GM18519 (cell line): ENCODE data around the gene SLC4A7.

Experiments used
- ATAC-seq: cut with Tn5 transposase; IDR thresholded peaks from one replicate; pipeline ENCODE4 v1.9.1; 2021; ENCODE audit warnings: mild to moderate bottlenecking, moderate library complexity; ENCODE audit not compliant: unreplicated experiment, low FRiP score

The SLC4A7 gene

DNA sequence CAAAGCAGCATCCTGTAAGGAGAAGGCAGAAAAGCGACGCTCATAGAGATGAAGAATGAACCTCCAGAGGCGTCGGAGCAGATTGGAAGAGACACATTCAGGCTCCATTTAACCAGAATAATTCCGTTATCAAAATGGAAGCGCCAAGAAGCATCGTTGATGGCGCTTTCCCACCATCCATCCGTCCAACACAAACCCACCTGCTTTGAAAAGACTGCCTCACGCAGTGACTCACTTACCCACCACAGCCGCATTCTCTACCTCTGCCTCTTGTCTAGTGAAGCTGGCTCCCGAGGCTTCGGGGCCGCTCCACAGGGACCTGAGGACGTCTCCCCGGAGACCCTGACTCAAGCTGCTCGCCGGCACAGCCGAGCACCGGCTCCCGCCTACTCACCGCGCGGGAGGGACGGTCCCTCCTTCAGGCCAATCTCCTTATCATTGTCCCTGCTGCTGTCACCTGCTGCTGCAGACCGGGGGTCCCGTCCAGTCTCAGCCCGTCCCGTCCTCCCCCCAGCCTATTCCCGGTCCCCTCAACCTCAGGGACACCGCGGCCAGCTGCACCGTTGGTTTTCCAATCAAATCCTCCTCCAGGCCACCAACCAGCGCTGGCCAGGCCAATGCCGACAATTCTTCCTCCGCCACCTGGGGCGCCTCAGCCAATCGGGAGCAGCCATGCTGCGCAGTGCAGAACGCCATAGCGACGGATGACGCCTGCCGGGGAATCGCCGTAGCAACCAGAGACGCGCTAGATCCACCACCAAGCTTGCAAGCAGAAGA, 115.2 kb downstream of the SLC4A7 start, which contains the start of gene NEK10:
TSS of gene NEK10 (minus strand) at position 553 of the 777 bp plus-strand sequence. CDS start 16,501 bp downstream, outside the sequence.
- ATAC-seq: peak; percentile 100

DNA sequence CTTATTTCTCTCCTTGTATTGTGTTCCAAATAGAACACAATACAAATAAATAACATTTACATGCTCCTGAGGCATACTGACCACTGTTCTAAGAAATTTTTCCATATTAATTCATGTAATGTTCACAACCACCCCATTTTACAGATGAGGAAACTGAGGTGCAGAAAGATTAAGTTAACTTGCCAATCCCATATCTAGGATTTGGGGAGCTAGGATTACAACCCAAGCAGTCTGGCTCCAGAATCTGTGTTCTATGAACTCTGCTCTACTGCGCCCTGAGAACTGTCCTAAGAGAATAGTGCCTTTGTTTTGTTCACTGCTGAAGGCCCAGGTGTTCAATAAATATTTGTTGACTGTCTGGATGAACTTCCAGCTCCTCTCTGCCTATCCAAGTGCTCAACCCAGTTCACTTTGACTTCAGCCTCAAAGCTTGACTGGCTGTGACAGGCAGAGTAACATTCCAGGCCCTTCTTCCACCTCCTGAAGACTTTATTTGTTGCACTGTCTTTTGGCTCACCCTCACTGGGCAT, 118.1 kb downstream of the SLC4A7 start:
- ATAC-seq: no peak

DNA sequence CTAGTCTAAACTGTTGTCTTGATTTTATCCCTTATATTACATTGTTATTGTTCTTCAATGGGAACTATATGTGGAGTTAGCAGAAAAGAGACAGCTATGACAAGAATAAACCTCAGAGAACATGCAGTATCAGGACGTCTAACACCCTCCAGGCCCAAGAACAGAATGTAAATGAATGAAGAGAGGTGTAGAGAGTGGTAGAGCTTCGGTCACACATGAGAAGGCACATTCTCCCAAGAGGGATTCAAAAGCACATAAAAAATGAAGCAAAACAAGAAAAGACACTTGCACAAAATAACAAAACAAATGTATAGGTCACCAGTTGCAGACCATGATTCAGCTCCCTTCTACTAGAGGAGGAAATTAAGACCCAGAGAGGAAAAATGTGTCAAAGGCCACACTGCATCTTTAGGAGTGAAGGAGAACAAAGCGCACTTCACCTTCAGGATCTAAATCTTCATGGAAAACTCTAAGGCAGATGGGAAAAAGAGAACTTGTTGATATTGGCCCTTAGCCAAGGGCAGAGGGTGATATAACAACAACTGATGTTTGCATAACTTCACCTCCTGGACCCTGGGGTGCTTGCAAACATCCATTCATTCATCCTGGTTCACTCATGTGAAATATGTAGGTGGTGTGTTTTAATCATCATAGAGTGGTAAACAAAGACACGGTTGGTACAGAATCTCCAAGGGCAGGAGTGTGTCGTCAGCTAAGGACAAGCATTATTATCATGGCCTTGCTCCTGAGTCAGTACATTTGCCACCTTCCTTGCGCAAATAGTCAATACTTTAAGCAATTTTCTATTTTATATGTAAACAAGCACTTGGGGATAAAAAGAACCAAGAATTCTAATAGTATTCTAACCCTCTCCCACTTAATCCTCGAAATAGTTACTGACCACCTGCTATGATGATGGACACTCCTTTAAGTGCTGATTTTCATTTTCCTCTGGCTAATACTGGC, 123.8 kb downstream of the SLC4A7 start:
- ATAC-seq: no peak

DNA sequence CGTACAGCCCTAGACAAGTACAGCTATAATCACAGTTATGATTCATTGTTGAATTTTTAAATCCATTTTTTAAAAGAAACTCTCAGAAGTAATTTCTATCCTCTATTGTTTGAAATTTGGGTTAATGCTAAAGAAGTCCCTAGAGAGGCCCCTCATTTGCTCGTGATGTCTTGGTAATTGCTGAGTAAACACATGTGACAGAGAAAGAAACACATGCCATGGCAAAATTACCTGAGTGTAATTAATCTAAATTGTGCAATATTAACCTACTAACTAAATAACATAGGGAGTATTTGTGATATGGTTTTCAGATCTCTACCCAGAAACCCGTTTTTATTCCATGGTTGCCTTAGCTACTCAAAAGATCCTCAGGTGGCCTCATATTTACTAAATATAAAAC, 125.8 kb downstream of the SLC4A7 start:
- ATAC-seq: no peak

DNA sequence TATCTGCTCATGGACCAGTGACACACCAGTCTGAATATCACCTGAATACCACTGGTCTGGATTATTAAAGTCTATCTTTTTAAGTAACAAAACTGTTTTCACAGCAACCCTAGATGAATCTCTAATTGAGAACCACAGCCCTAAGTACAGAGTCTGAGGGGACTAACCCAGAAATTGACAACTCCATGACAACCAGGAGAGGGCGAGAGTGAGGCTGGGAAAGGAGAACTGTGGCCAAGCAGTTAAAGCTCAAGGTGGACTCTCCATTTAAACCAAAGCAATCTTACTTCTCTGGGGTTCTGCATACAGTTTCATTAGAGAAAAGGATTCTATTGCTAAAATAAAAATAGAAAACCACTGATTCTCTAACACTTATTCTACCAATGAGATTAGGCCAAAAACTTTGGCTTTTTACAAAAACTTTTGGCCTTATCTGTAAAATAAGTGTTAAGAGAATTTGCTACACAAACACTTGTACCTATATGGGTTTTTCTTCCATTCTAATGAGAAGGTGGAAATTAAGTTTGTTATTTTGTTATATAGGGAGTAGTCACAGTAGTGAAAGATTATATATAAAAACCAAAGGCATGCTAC, 126.4 kb downstream of the SLC4A7 start:
- peak; percentile 92 for ATAC-seq

DNA sequence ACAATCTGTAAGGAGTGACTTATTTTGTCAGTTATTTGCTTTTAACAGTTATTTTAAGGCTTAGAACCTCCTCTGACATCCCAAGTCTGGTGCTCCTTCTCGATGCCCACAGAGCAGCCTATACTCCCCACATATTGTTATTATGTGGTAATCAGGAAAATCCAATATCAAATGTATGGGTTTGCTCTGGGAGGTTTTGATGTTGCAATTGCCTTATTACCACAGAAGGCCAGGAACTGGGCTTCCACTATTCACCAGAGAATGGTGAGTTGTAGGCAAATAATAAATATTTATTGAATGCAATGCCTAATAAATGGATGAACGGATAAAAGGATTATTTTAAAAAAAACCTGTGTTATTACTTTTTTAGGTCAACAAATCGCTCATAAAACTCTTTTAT, 127.2 kb downstream of the SLC4A7 start:
- no peak for ATAC-seq

DNA sequence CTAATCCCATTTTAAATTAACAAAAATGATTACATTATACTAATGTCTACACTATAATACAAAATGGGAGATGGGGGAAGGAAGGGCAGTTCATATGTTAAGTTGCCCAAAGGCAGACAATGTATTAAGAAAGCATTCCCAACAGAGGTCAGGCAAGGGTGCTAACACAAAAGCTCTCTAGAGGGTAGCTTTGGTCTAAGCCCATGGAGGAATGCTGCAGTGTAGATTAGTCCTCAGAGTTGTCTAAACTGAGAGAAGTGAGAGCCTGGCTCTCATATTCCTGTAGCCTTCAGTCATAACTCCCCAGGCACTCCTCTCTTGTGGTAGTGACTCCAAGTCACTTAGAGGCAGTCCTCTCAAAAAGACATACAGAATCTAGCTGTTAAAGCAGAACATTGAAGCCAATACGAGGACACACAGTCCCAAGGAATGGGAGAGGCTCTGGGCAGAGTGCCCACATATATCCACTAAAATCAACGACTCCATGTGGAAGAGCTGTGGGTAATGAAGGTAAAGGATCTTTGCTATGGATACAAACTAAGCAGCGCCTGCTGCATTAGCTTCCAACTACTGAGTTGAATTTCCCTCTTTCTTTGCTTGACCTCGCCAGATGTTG, 129.5 kb downstream of the SLC4A7 start:
- ATAC-seq: no peak

DNA sequence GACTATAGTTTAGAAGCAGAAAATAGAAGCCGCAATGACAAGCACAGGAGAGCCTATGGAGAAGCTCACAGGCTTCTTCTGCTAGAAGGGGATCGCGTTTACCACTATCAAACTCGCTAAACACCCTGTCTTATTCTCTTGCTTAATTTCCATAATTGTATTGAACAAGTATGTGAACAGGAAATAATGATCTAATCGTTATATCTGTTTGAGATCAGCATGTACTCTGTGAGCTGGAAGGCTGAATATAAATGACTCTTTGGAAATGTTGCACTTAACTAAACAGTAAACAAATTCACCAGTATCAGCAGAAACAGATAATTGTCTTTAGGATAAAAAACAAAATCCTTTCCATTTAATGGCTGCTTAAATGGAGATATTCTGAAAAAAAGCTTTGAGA, 130.0 kb downstream of the SLC4A7 start:
- no peak for ATAC-seq

DNA sequence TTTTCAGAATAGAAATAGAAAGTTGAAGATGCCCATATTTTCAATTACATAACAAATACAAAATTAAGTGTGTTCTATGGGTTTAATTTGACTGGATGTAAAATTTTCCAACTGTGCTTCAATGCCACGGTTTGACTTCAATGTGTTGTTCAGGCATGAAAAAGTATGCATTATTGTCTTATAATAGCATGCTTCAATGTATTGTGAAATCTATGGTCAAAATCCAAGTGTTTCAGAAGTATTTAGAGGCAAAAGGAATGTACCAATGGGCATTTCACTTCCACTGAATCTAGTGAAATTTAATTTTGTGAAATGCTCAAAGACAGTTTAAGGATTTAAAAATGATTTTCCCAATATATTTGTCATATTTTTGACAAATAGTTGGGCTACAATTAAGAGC, 131.0 kb downstream of the SLC4A7 start:
- ATAC-seq: no peak

DNA sequence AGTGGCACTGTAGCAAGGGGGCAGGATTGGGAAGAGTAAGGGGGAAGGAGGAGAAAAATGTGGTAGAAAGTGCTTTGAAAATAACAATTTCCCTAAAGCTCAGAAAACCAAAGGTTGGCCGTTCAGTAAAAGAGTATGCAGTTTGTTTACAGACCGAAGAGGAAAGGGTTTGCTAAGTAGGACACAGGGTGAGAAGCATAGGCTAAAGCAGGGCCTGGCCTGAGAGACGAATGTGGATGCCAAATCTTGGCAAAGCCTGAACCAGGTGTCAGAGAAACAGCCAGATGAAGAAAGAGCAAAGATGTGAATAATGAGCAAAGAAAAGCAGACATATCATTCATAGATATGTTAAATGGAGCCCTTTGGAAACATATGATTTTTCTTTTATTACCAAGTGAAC, 132.1 kb downstream of the SLC4A7 start:
- ATAC-seq: no peak

DNA sequence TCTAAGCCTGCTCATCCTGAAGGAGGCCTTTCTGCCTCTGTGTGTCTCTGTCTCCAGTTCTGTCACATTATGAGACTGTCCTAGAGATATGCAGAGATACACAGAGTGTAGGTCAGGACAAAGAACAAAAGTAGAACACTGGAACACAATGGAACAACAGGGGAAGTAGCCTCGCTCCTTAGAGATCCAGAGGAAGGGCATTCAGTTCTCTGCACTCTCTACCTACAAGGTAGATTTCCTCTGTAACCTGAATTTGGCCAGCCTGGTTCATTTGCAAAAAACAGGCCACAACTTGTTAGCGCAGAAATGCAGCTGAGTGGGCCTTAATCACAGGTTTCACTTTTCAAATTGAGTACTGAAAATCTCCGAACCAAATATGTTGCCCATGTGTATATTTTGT, 134.4 kb downstream of the SLC4A7 start:
- no peak for ATAC-seq

DNA sequence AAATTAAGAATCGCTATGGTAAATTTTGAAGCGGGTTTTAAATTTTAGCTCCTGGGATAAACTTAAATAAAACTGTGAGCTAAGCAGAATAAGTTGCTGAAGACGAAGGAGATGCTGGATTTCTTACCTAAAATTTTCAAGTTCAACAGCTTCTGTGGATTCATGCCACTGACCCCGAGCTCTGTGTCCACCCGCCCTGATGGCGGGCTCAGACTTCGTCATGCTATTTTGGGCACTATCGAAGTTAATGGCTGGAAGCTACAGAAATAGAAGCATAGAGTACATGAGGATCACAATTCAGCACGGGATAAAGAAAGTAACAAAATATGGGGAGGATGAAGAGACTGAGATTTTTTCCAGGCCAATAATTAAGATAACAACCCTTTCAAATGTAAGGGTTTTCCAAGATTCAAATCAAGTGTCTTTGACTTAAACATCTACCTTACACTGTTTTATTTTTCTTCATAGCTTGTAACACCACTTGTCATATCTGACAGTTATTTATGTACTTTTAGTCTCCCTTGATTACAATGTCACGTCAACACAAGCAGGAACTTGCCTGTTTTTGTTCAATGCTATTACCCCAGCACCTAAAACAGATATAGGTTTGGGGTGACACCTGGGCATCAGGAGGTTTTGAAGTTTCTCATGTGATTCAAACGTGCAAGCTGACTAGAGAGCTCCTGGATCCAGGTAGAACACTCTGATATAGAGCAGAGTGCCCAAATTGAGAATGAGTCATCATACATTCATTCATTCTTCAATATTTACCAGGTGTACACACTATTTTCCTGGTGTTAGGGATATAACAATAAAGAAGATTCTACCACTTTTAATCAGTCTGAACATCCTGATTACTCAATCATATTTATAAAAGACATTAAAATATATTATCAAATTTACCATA, 138.0 kb downstream of the SLC4A7 start:
- ATAC-seq: no peak

DNA sequence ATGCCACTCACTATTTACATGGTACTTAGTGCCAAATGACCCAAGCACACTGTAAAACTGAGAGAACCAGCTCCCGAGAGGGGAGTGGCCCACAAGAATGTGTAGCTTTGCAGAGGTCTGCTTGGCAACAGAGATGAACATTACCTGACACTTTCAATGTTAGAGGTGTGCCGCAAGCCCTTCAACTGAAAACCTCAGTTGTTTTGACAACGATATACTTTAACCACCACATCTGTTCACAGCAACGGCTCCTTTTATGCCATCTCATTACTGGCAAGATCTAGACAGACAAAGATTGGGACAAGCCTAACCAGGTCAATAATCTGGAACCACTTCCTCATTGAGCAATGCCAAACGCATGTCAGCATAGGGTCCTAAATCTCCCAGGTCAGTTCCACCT, 138.7 kb downstream of the SLC4A7 start:
- ATAC-seq: no peak

DNA sequence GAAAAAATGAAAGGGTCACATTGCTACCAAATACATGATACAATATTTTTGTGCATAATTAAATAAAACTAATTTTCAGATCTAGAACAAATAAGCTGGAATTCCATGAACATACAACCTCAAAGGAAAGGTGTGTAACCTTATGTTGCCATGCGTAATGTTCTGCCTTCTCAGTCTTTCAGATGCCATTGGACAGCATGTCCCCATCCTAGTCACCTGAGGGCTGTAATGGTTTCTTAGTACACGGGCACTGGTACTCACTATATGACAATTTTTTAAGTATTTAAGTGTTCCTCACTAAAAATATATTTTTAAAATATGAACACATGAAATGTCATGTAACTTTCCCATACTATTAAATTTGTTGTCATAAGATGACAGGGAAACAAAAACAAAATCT, 139.1 kb downstream of the SLC4A7 start:
- no peak for ATAC-seq

DNA sequence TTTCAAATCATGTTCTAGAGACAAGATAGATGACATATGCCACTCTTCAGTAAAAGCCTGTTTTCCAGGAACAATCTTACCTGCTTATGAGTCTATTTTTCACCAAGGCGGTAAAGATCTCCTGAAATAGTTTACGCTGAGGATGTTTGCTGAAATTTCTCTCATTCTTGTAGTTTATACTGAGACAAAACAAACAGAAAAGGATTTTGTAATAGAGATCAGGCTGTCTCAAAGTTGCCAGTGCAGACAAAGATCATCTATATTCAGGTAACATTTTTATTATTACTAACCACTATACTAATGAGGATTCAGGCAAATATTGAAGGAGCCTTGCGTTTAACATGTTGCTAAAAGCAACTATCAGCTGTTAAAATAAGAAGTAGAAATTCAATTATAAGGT, 140.0 kb downstream of the SLC4A7 start:
- no peak for ATAC-seq

DNA sequence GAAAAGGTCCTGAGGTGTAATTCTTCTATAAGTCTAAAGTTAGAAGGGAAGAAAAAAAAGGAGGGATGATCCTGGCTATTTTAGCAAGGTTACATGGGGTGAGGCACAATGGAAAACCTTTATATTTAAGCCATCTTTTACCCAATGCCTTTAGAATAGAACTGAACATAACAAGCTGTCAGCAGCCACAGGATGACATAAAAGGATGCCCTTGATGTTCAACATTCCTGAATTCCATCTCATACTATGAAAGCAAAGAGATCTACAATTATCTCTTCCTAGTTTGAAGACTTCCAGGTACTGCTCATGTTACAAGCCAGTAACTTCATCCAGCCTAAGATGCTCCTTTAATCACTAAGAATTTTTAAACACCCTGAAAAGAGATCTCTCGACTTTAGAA, 141.9 kb downstream of the SLC4A7 start:
- no peak for ATAC-seq

DNA sequence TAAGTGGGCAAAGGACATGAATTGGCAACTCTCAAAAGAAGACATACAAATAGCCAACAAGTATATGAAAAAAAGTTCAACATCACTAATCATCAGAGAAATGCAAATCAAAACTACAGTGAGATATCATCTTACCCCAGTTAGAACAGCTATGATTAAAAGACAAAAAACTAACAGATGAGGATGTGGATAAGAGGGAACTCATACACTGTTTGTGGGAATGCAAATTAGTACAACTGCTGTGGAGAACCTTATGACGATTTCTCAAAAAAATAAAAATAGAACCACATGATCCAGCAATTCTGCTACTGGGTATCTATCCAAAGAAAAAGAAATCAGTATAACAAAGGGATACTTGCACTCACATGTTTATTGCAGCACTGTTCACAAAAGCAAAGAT, 143.7 kb downstream of the SLC4A7 start:
- peak; percentile 65 for ATAC-seq

DNA sequence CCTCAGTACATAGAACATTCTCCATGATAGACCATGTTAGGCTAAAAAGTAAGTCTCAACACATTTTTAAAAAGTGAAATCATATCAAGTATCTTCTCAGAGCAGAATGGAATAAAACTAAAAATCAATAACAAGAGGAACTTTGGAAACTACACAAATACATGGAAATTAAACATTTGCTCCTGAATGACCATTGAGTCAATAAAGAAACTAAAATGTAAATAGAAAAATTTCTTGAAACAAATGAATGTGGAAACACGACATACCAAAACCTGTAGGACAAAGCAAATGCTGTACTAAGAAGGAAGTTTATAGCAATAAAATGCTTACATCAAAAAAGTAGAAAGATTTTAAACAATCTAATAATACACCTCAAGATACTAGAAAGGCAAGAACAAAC, 148.6 kb downstream of the SLC4A7 start:
- no peak for ATAC-seq

DNA sequence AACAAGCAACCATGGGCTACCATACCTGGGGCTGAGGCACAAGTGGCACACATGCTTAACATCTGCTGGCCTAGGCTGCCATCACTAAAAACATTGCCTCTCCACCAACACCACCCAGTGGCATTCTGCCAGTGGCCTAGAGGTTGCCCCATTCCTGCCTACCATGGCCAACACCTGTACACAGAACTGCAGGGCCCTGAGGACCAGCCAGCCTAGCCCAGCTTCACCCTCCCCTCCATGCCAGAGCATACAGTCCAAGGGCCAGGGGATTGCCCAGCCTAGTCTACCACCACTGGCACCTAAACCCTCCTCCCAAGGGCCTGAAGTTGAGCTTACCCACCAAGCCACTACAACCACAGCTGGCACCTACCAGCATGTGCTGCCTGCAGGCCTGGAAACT, 150.3 kb downstream of the SLC4A7 start:
- ATAC-seq: no peak
